ENCODE results near the gene BCHE. TPM values are rescaled to one million over a fixed set of nuclear protein-coding genes. Genes with fewer than 3 reads are reported as not detected.

BCHE gene
- total and polyA plus RNA-seq, 9 donors, result 69.6 to 90.6 (median 75.5) TPM

- H3K4me3 ChIP-seq (ENCODE audit: low read length), result no peak overlapping the region
- DNase-seq, result no peak
- WGBS (ENCODE audit: insufficient coverage), result no CpG with 5 or more reads among the region's 3 CpGs
- H3K27me3 ChIP-seq (ENCODE audit: control insufficient read depth, insufficient read depth, low read length), result no peaks in the 10 kb centered on the region
- no peak overlapping the region for H3K27ac ChIP-seq (ENCODE audit: low read length)
- no peaks in the 10 kb centered on the region for H3K4me1 ChIP-seq (ENCODE audit: control insufficient read depth, insufficient read depth, low read length)
- no peaks in the 10 kb centered on the region for H3K36me3 ChIP-seq (ENCODE audit: control insufficient read depth, insufficient read depth, low read length)
- H3K9me3 ChIP-seq (replicated peaks; ENCODE audit: control insufficient read depth, low read depth, low read length), result peaks cover 4% of the 10 kb centered on the region
Observed at GRCh38 chr3:165770781-165771180, 66.4 kb downstream of the BCHE start.

- Histone ChIP-seq H3K27me3 (ENCODE audit: control insufficient read depth, insufficient read depth, low read length) (no peaks in the 10 kb centered on the region), H3K36me3 (ENCODE audit: control insufficient read depth, insufficient read depth, low read length) (no peaks in the 10 kb centered on the region), H3K4me3 (ENCODE audit: low read length) (no peak overlapping the region), H3K27ac (ENCODE audit: low read length) (no peak overlapping the region), H3K4me1 (ENCODE audit: control insufficient read depth, insufficient read depth, low read length) (no peaks in the 10 kb centered on the region), H3K9me3 (replicated peaks; ENCODE audit: control insufficient read depth, low read depth, low read length) (peaks cover 4% of the 10 kb centered on the region)
- WGBS (ENCODE audit: insufficient coverage), result no CpG with 5 or more reads among the region's 4 CpGs
- DNase-seq, result no peak
Observed at GRCh38 chr3:165768680-165769079, 68.5 kb downstream of the BCHE start.

DNA sequence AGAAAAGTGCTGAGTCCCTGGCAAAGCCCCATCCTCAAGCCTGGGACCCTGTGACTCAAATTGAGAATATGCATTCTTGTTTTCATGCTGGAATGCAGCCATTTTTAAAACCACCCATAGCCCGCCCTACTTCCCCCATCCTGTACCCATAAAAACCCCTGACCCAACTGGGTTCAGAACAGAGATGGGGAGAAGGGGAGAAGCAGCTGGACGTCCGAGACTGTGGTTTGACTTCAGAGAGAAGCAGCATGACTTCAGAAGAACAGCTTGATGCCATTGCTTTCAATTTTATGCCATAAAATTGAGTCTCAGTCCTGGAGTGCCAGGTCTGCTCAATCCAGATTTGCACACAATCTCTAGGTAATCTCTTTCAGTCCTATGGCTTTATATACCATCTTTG lies 78.2 kb downstream of the BCHE start:
- Histone ChIP-seq H3K9me3 (replicated peaks; ENCODE audit: control insufficient read depth, low read depth, low read length) (no peaks in the 10 kb centered on the region), H3K4me1 (ENCODE audit: control insufficient read depth, insufficient read depth, low read length) (no peaks in the 10 kb centered on the region), H3K27me3 (ENCODE audit: control insufficient read depth, insufficient read depth, low read length) (no peaks in the 10 kb centered on the region), H3K27ac (ENCODE audit: low read length) (no peak overlapping the region), H3K4me3 (ENCODE audit: low read length) (no peak overlapping the region), H3K36me3 (ENCODE audit: control insufficient read depth, insufficient read depth, low read length) (no peaks in the 10 kb centered on the region)
- no CpG with 5 or more reads among the region's 3 CpGs for WGBS (ENCODE audit: insufficient coverage)
- DNase-seq, result no peak

DNA sequence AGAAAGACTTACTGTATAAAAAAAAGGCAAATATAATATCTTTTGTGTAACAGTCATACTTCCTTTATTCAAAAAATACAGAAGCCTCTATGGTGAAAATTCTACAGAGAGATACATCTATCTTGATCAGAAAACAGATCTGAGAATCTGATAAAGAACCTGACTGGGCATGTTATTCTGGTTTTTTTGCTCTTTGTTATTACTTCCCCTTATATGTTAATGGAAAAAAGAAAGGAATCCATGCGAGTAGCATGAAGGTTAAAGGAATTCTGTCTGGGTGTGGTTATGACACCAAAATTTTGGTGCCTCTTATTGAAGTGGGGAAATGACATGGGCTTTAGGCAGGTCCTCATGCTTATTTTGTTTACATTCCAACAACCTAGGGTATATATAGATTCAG lies 81.7 kb downstream of the BCHE start:
- Histone ChIP-seq H3K4me1 (ENCODE audit: control insufficient read depth, insufficient read depth, low read length) (peaks cover 3% of the 10 kb centered on the region), H3K27me3 (ENCODE audit: control insufficient read depth, insufficient read depth, low read length) (no peaks in the 10 kb centered on the region), H3K4me3 (ENCODE audit: low read length) (no peak overlapping the region), H3K27ac (ENCODE audit: low read length) (no peak overlapping the region), H3K36me3 (ENCODE audit: control insufficient read depth, insufficient read depth, low read length) (no peaks in the 10 kb centered on the region), H3K9me3 (replicated peaks; ENCODE audit: control insufficient read depth, low read depth, low read length) (no peaks in the 10 kb centered on the region)
- DNase-seq, result no peak
- WGBS (ENCODE audit: insufficient coverage), result no CpG with 5 or more reads among the region's 1 CpG

GRCh38 chr3:165754219-165755007 lies 82.8 kb downstream of the BCHE start:
- no peak overlapping the region for H3K4me3 ChIP-seq (ENCODE audit: low read length)
- peaks cover 3% of the 10 kb centered on the region for H3K4me1 ChIP-seq (ENCODE audit: control insufficient read depth, insufficient read depth, low read length)
- no peaks in the 10 kb centered on the region for H3K9me3 ChIP-seq (replicated peaks; ENCODE audit: control insufficient read depth, low read depth, low read length)
- no peak for DNase-seq
- no peaks in the 10 kb centered on the region for H3K27me3 ChIP-seq (ENCODE audit: control insufficient read depth, insufficient read depth, low read length)
- WGBS (ENCODE audit: insufficient coverage), result no CpG with 5 or more reads among the region's 1 CpG
- no peak overlapping the region for H3K27ac ChIP-seq (ENCODE audit: low read length)
- H3K36me3 ChIP-seq (ENCODE audit: control insufficient read depth, insufficient read depth, low read length), result no peaks in the 10 kb centered on the region

- no peaks in the 10 kb centered on the region for H3K9me3 ChIP-seq (replicated peaks; ENCODE audit: control insufficient read depth, low read depth, low read length)
- H3K36me3 ChIP-seq (ENCODE audit: control insufficient read depth, insufficient read depth, low read length), result no peaks in the 10 kb centered on the region
- H3K4me1 ChIP-seq (ENCODE audit: control insufficient read depth, insufficient read depth, low read length), result peaks cover 3% of the 10 kb centered on the region
- no peaks in the 10 kb centered on the region for H3K27me3 ChIP-seq (ENCODE audit: control insufficient read depth, insufficient read depth, low read length)
- no peak overlapping the region for H3K4me3 ChIP-seq (ENCODE audit: low read length)
- DNase-seq, result peak; percentile 31
- H3K27ac ChIP-seq (ENCODE audit: low read length), result no peak overlapping the region
Observed at GRCh38 chr3:165753560-165753959, 83.7 kb downstream of the BCHE start.

- DNase-seq, result no peak
- H3K27me3 ChIP-seq (ENCODE audit: control insufficient read depth, insufficient read depth, low read length), result no peaks in the 10 kb centered on the region
- H3K36me3 ChIP-seq (ENCODE audit: control insufficient read depth, insufficient read depth, low read length), result no peaks in the 10 kb centered on the region
- no peak overlapping the region for H3K4me3 ChIP-seq (ENCODE audit: low read length)
- H3K27ac ChIP-seq (ENCODE audit: low read length), result no peak overlapping the region
- H3K9me3 ChIP-seq (replicated peaks; ENCODE audit: control insufficient read depth, low read depth, low read length), result no peaks in the 10 kb centered on the region
- peaks cover 3% of the 10 kb centered on the region for H3K4me1 ChIP-seq (ENCODE audit: control insufficient read depth, insufficient read depth, low read length)
- 58% methylated on average over 3 of the region's 7 CpGs for WGBS (ENCODE audit: insufficient coverage)
Observed at GRCh38 chr3:165751637-165752036, 85.6 kb downstream of the BCHE start.

DNA sequence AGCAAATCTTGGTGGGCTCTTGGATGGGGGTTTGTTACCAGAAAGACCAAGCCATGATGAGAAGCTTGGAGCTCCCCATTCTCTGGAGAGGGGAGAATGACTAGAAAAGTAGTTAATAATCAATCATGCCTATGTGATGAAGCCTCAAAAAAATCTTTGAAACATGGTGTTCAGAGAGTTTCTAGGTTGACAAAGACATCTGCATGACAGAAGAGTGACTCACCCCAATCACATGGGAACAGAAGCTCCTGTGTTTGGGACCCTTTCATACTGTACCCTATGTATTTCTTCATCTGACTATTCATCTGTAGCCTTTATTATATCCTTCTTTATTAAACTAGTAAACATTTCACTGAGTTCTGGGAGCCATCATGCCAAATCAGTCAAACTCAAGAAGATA lies 87.4 kb downstream of the BCHE start:
- no peak for DNase-seq
- peaks cover 3% of the 10 kb centered on the region for H3K4me1 ChIP-seq (ENCODE audit: control insufficient read depth, insufficient read depth, low read length)
- H3K4me3 ChIP-seq (ENCODE audit: low read length), result no peak overlapping the region
- H3K27ac ChIP-seq (ENCODE audit: low read length), result no peak overlapping the region
- H3K36me3 ChIP-seq (ENCODE audit: control insufficient read depth, insufficient read depth, low read length), result no peaks in the 10 kb centered on the region
- no peaks in the 10 kb centered on the region for H3K9me3 ChIP-seq (replicated peaks; ENCODE audit: control insufficient read depth, low read depth, low read length)
- H3K27me3 ChIP-seq (ENCODE audit: control insufficient read depth, insufficient read depth, low read length), result no peaks in the 10 kb centered on the region

GRCh38 chr3:165749241-165749640 lies 88.0 kb downstream of the BCHE start:
- Histone ChIP-seq H3K36me3 (ENCODE audit: control insufficient read depth, insufficient read depth, low read length) (no peaks in the 10 kb centered on the region), H3K4me3 (ENCODE audit: low read length) (no peak overlapping the region), H3K27me3 (ENCODE audit: control insufficient read depth, insufficient read depth, low read length) (no peaks in the 10 kb centered on the region), H3K4me1 (ENCODE audit: control insufficient read depth, insufficient read depth, low read length) (peaks cover 3% of the 10 kb centered on the region), H3K9me3 (replicated peaks; ENCODE audit: control insufficient read depth, low read depth, low read length) (no peaks in the 10 kb centered on the region), H3K27ac (ENCODE audit: low read length) (no peak overlapping the region)
- DNase-seq, result no peak
- WGBS (ENCODE audit: insufficient coverage), result 50% methylated on average over 1 of the region's 2 CpGs

DNA sequence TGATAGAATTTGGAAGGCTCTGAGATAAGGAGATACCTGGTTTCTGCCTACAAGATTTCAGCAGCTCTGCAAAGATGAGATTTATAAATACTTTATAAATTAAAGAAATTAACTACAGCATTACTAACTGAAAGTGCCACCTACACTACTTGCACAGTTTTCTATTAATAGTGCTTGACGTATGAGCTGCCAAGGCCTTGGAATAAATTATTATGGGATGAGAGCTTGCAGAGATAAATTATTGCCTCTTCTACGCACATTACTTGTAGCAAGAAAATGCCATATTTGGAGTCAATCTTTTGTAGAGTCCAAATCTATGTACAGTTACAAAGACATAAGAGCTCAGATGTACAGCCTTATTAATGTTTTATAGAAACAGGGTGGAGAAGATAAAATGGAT lies 89.1 kb downstream of the BCHE start:
- no peak overlapping the region for H3K4me3 ChIP-seq (ENCODE audit: low read length)
- H3K27ac ChIP-seq (ENCODE audit: low read length), result no peak overlapping the region
- WGBS (ENCODE audit: insufficient coverage), result no CpG with 5 or more reads among the region's 2 CpGs
- H3K4me1 ChIP-seq (ENCODE audit: control insufficient read depth, insufficient read depth, low read length), result no peaks in the 10 kb centered on the region
- no peaks in the 10 kb centered on the region for H3K9me3 ChIP-seq (replicated peaks; ENCODE audit: control insufficient read depth, low read depth, low read length)
- no peak for DNase-seq
- H3K27me3 ChIP-seq (ENCODE audit: control insufficient read depth, insufficient read depth, low read length), result no peaks in the 10 kb centered on the region
- no peaks in the 10 kb centered on the region for H3K36me3 ChIP-seq (ENCODE audit: control insufficient read depth, insufficient read depth, low read length)

- H3K27me3 ChIP-seq (ENCODE audit: control insufficient read depth, insufficient read depth, low read length), result no peaks in the 10 kb centered on the region
- no peaks in the 10 kb centered on the region for H3K4me1 ChIP-seq (ENCODE audit: control insufficient read depth, insufficient read depth, low read length)
- H3K36me3 ChIP-seq (ENCODE audit: control insufficient read depth, insufficient read depth, low read length), result no peaks in the 10 kb centered on the region
- no CpG with 5 or more reads among the region's 2 CpGs for whole genome bisulfite sequencing (ENCODE audit: insufficient coverage)
- no peak overlapping the region for H3K4me3 ChIP-seq (ENCODE audit: low read length)
- DNase-seq, result no peak
- no peaks in the 10 kb centered on the region for H3K9me3 ChIP-seq (replicated peaks; ENCODE audit: control insufficient read depth, low read depth, low read length)
- no peak overlapping the region for H3K27ac ChIP-seq (ENCODE audit: low read length)
Observed at GRCh38 chr3:165746874-165747273, 90.3 kb downstream of the BCHE start.

Data from muscle of leg (tissue), 11 donors.